KMS-11 (cell line): ENCODE data around the gene PTPRN2.

Experiments
- H2AFZ ChIP-seq: fragments of 200-600 bp; sonication (generic); 2 replicates; pipeline ENCODE4 v1.6.1; 2016; ENCODE audit warnings: antibody characterized with exemption, mixed run types, low read depth
- H3K27ac ChIP-seq: fragments of 200-600 bp; sonication (generic); 2 replicates; pipeline ENCODE4 v1.6.1; 2016; ENCODE audit warnings: mild to moderate bottlenecking, mixed run types
- H3K27me3 ChIP-seq: fragments of 200-600 bp; sonication (generic); 2 replicates; pipeline ENCODE4 v1.6.1; 2017; ENCODE audit warnings: mild to moderate bottlenecking, low read depth, mixed run types, moderate library complexity; ENCODE audit not compliant: insufficient read depth
- H3K36me3 ChIP-seq: fragments of 200-600 bp; sonication (generic); 2 replicates; pipeline ENCODE4 v1.6.1; 2017; ENCODE audit warnings: mild to moderate bottlenecking, mixed run types; ENCODE audit not compliant: insufficient read depth
- H3K4me1 ChIP-seq: fragments of 200-600 bp; sonication (generic); 2 replicates; pipeline ENCODE4 v1.6.1; 2016; ENCODE audit warnings: mild to moderate bottlenecking, low read depth, mixed run types; ENCODE audit not compliant: poor library complexity, severe bottlenecking
- H3K4me2 ChIP-seq: fragments of 200-600 bp; sonication (generic); 2 replicates; pipeline ENCODE4 v1.7.0; 2016; ENCODE audit warnings: mild to moderate bottlenecking, mixed run types
- H3K4me3 ChIP-seq: fragments of 200-600 bp; sonication (generic); IDR thresholded peaks from 2 replicates; pipeline ENCODE4 v1.6.1; 2017; ENCODE audit warnings: low read depth, low read length, mixed read lengths; ENCODE audit not compliant: insufficient read depth
- H3K79me2 ChIP-seq: fragments of 200-600 bp; sonication (generic); 2 replicates; pipeline ENCODE4 v1.6.1; 2016; ENCODE audit warnings: low read depth, mixed run types; ENCODE audit not compliant: insufficient read depth
- H3K9ac ChIP-seq: fragments of 200-600 bp; sonication (generic); 2 replicates; pipeline ENCODE4 v1.6.1; 2016; ENCODE audit warnings: mild to moderate bottlenecking, mixed run types
- H4K20me1 ChIP-seq: fragments of 200-600 bp; sonication (generic); 2 replicates; pipeline ENCODE4 v1.6.1; 2016; ENCODE audit warnings: mild to moderate bottlenecking, mixed run types; ENCODE audit not compliant: insufficient read depth
- CTCF ChIP-seq: fragments of 200-600 bp; sonication (generic); conservative IDR thresholded peaks from 2 replicates; pipeline ENCODE4 v1.6.1; 2017; ENCODE audit warnings: low read depth, mild to moderate bottlenecking, antibody characterized with exemption, low read length, moderate library complexity, mixed read lengths

The PTPRN2 gene

GRCh38 chr7:157495177-157495553 lies 1092.5 kb downstream of the PTPRN2 start:
- TF ChIP-seq CTCF: no peak
- no peak overlapping the region for H3K27ac ChIP-seq

GRCh38 chr7:157494506-157495176 lies 1093.0 kb downstream of the PTPRN2 start:
- Histone ChIP-seq H3K4me3 (no peak overlapping the region), H3K4me2 (no peak overlapping the region), H3K27ac (no peak overlapping the region), H3K9ac (no peak overlapping the region), H2AFZ (no peak overlapping the region), H3K79me2 (no peaks in the 10 kb centered on the region), H3K36me3 (no peaks in the 10 kb centered on the region), H4K20me1 (no peaks in the 10 kb centered on the region), H3K4me1 (no peaks in the 10 kb centered on the region), H3K27me3 (peaks cover 20% of the 10 kb centered on the region; the same call in 1 of the 2 replicates)
- no peak for TF ChIP-seq CTCF

More at GRCh38 chr7:157495177-157495553, 1092.5 kb downstream of the PTPRN2 start:
- H3K79me2 ChIP-seq: no peaks in the 10 kb centered on the region
- no peaks in the 10 kb centered on the region for H3K4me1 ChIP-seq
- H3K4me3 ChIP-seq: no peak overlapping the region
- no peak overlapping the region for H3K4me2 ChIP-seq
- H4K20me1 ChIP-seq: no peaks in the 10 kb centered on the region
- no peaks in the 10 kb centered on the region for H3K36me3 ChIP-seq
- no peak overlapping the region for H3K9ac ChIP-seq
- peaks cover 20% of the 10 kb centered on the region; the same call in 1 of the 2 replicates for H3K27me3 ChIP-seq
- H2AFZ ChIP-seq: no peak overlapping the region

GRCh38 chr7:157493776-157494175 lies 1093.8 kb downstream of the PTPRN2 start:
- Histone ChIP-seq H2AFZ (no peak overlapping the region), H4K20me1 (no peaks in the 10 kb centered on the region), H3K36me3 (no peaks in the 10 kb centered on the region), H3K4me2 (no peak overlapping the region), H3K9ac (no peak overlapping the region), H3K4me1 (no peaks in the 10 kb centered on the region), H3K79me2 (no peaks in the 10 kb centered on the region), H3K27me3 (peaks cover 17% of the 10 kb centered on the region; the same call in 1 of the 2 replicates), H3K4me3 (no peak overlapping the region), H3K27ac (no peak overlapping the region)
- TF ChIP-seq CTCF: no peak

- Histone ChIP-seq H3K4me1 (no peaks in the 10 kb centered on the region), H3K4me2 (no peak overlapping the region), H4K20me1 (no peaks in the 10 kb centered on the region), H3K79me2 (no peaks in the 10 kb centered on the region), H3K9ac (no peak overlapping the region), H2AFZ (no peak overlapping the region), H3K27ac (no peak overlapping the region), H3K36me3 (no peaks in the 10 kb centered on the region), H3K27me3 (peaks cover 14% of the 10 kb centered on the region; the same call in 1 of the 2 replicates), H3K4me3 (no peak overlapping the region)
- TF ChIP-seq CTCF: no peak
These were observed 1094.6 kb downstream of the PTPRN2 start for GRCh38 chr7:157493017-157493416.
